Measurements from ENCODE around the gene NUDT5. TPM values are rescaled to one million over a fixed set of nuclear protein-coding genes. Genes with fewer than 3 reads are reported as not detected.

Gene NUDT5
- total RNA-seq, 2 donors from 2014 or later: 20.8 to 33.6 TPM

GRCh38 chr10:12214093-12214492, 18.4 kb upstream of the NUDT5 start:
- no peak for DNase-seq

GRCh38 chr10:12213621-12214020, 17.9 kb upstream of the NUDT5 start:
- Histone ChIP-seq H3K27me3 (no peaks in the 10 kb centered on the region), H3K9me3 (no peaks in the 10 kb centered on the region), H3K27ac (no peak overlapping the region), H3K4me1 (peaks cover 13% of the 10 kb centered on the region), H3K36me3 (replicated peaks in 1 of 2; ENCODE audit: insufficient read depth in 1 of 2, low read depth in 2 of 2) (peaks cover 4 to 13% of the 10 kb centered on the region in 2 donors), H3K4me3 (no peak overlapping the region)
- ATAC-seq (no peak), DNase-seq (no peak)
- WGBS, 2 donors: 55 to 70% methylated on average over 3 of the region's 3 CpGs
- TF ChIP-seq CTCF (IDR thresholded peaks at IDR 0.05) (no peak), POLR2A (IDR thresholded peaks at IDR 0.05) (no peak)
- intact Hi-C loops (cut with DNase I): no loop called here

More at GRCh38 chr10:12214093-12214492, 18.4 kb upstream of the NUDT5 start:
- intact Hi-C loops (cut with DNase I): no loop called here
- H3K27ac ChIP-seq: peak overlapping the region in 1 of 4 donors; percentile 22
- H3K9me3 ChIP-seq: no peaks in the 10 kb centered on the region
- H3K27me3 ChIP-seq: no peaks in the 10 kb centered on the region
- peaks cover 6 to 13% of the 10 kb centered on the region in 2 donors for H3K36me3 ChIP-seq (replicated peaks in 1 of 2; ENCODE audit: insufficient read depth in 1 of 2, low read depth in 2 of 2)
- H3K4me3 ChIP-seq: no peak overlapping the region
- TF ChIP-seq CTCF (IDR thresholded peaks at IDR 0.05) (no peak), POLR2A (IDR thresholded peaks at IDR 0.05) (no peak)
- no peak for ATAC-seq
- 66 to 72% methylated on average over 4 of the region's 4 CpGs for WGBS, 2 donors
- peaks cover 13% of the 10 kb centered on the region for H3K4me1 ChIP-seq

- Histone ChIP-seq H3K36me3 (replicated peaks in 1 of 2; ENCODE audit: insufficient read depth in 1 of 2, low read depth in 2 of 2) (peaks cover 0 to 15% of the 10 kb centered on the region in 2 donors), H3K4me1 (peaks cover 13% of the 10 kb centered on the region), H3K9me3 (no peaks in the 10 kb centered on the region), H3K27ac (no peak overlapping the region), H3K4me3 (no peak overlapping the region), H3K27me3 (no peaks in the 10 kb centered on the region)
- intact Hi-C loops (cut with DNase I): no loop called here
- DNase-seq (no peak), ATAC-seq (no peak)
- no peak for TF ChIP-seq POLR2A (IDR thresholded peaks at IDR 0.05)
- TF ChIP-seq CTCF (IDR thresholded peaks at IDR 0.05): no peak
- 76 to 88% methylated on average over 3 of the region's 3 CpGs for WGBS, 2 donors
These were observed 16.8 kb upstream of the NUDT5 start for GRCh38 chr10:12212454-12212853.

GRCh38 chr10:12208460-12208859, 12.8 kb upstream of the NUDT5 start:
- intact Hi-C loops (cut with DNase I): no loop called here

More at GRCh38 chr10:12208460-12208859, 12.8 kb upstream of the NUDT5 start:
- H3K36me3 ChIP-seq (replicated peaks in 1 of 2; ENCODE audit: insufficient read depth in 1 of 2, low read depth in 2 of 2): peaks cover 0 to 16% of the 10 kb centered on the region in 2 donors
- no peak overlapping the region for H3K4me3 ChIP-seq
- no peaks in the 10 kb centered on the region for H3K4me1 ChIP-seq
- no peaks in the 10 kb centered on the region for H3K27me3 ChIP-seq
- H3K27ac ChIP-seq: no peak overlapping the region
- H3K9me3 ChIP-seq: no peaks in the 10 kb centered on the region
- WGBS, 2 donors: 86 to 90% methylated on average over 5 of the region's 5 CpGs
- no peak for TF ChIP-seq POLR2A (IDR thresholded peaks at IDR 0.05)
- TF ChIP-seq CTCF (IDR thresholded peaks at IDR 0.05): no peak
- DNase-seq (no peak), ATAC-seq (no peak)

Measured in body of pancreas (tissue), 4 donors.